ENCODE data around the gene HELLS. TPM values are rescaled to one million over a fixed set of nuclear protein-coding genes. Genes with fewer than 3 reads are reported as not detected.

HELLS gene
- total RNA-seq, 2 donors from 2014 or later: 3.0 to 3.9 TPM

DNA sequence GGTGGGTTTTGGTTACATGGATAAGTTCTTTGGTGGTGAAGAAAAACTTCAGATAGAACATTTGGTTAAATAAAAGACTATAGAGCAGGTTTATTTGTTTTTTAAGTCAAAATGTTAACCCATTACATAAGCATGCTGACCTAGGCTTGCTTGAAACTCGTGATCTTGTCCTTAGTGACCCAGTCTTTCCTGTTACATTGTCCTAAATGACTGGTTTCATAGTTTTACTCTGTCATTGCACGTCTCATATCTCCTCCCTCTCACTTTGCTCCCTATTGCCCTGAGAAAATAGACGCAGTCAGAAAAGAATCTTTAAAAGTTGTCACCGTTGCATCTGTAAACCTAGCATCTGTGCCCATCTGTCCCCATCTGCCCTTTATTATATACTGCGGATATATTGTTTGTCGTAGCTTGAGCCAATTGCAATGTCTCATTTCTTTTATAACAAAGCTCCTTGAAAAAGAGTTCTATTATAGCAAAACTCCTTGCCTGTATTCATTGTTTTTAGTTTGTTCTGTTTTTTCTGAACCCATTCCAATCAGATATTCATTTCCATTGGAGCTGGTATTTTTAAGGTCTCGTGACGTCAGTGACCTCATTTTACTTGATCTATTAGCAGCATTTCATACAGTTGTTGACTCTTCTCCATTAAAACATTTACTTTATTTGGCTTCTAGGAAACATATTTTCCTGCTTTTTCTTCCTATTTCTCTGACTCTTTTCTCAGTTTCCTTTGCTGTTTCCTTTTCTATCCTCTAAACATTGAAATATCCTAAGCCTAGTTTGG lies 57.3 kb downstream of the HELLS start:
- TF ChIP-seq POLR2A (IDR thresholded peaks at IDR 0.05) (no peak), CTCF (IDR thresholded peaks at IDR 0.05) (no peak)
- DNase-seq (no peak), ATAC-seq (no peak)
- H3K9me3 ChIP-seq: no peaks in the 10 kb centered on the region
- WGBS, 2 donors: 70 to 82% methylated on average over 8 of the region's 8 CpGs
- H3K4me1 ChIP-seq: no peaks in the 10 kb centered on the region
- H3K27me3 ChIP-seq: no peaks in the 10 kb centered on the region
- intact Hi-C loops (cut with DNase I): no loop called here
- H3K4me3 ChIP-seq: no peak overlapping the region
- H3K27ac ChIP-seq: no peak overlapping the region
- H3K36me3 ChIP-seq (replicated peaks in 1 of 2; ENCODE audit: insufficient read depth in 1 of 2, low read depth in 2 of 2): no peaks in the 10 kb centered on the region

GRCh38 chr10:94607111-94607510 lies 61.5 kb downstream of the HELLS start:
- H3K27ac ChIP-seq: no peak overlapping the region
- 83 to 95% methylated on average over 1 of the region's 1 CpG for WGBS, 2 donors
- no peak overlapping the region for H3K4me3 ChIP-seq
- no peak for ATAC-seq
- H3K4me1 ChIP-seq: no peaks in the 10 kb centered on the region
- no peaks in the 10 kb centered on the region for H3K36me3 ChIP-seq (replicated peaks in 1 of 2; ENCODE audit: insufficient read depth in 1 of 2, low read depth in 2 of 2)
- H3K27me3 ChIP-seq: no peaks in the 10 kb centered on the region
- H3K9me3 ChIP-seq: no peaks in the 10 kb centered on the region
- intact Hi-C loops (cut with DNase I): no loop called here
- no peak for TF ChIP-seq CTCF (IDR thresholded peaks at IDR 0.05)
- TF ChIP-seq POLR2A (IDR thresholded peaks at IDR 0.05): no peak
- no peak for DNase-seq

DNA sequence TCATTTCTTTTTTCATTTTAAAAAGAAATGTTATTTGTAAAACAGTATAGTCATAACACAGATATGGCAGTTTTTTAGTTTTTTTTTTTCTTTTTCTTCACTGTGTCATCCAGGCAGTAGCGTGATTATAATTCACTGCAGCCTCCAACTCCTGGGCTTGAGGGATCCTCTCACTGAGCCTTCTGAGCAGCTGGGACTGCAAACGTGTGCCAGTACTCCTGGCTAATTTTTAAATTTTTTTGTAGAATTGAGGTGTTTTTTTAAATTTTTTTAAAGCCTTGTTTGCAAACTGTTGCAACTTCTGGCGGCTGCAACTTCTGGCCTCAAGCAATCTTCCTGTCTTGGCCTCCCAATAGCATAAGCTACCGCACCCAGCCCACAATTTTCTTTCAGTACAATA lies 63.0 kb downstream of the HELLS start:
- no peaks in the 10 kb centered on the region for H3K9me3 ChIP-seq
- H3K27ac ChIP-seq: no peak overlapping the region
- no peak for DNase-seq
- intact Hi-C loops (cut with DNase I): no loop called here
- 79 to 86% methylated on average over 4 of the region's 4 CpGs for WGBS, 2 donors
- no peaks in the 10 kb centered on the region for H3K27me3 ChIP-seq
- no peak for TF ChIP-seq POLR2A (IDR thresholded peaks at IDR 0.05)
- no peak for TF ChIP-seq CTCF (IDR thresholded peaks at IDR 0.05)
- no peaks in the 10 kb centered on the region for H3K4me1 ChIP-seq
- no peak overlapping the region for H3K4me3 ChIP-seq
- no peak for ATAC-seq
- no peaks in the 10 kb centered on the region for H3K36me3 ChIP-seq (replicated peaks in 1 of 2; ENCODE audit: insufficient read depth in 1 of 2, low read depth in 2 of 2)

GRCh38 chr10:94614558-94614957 lies 69.0 kb downstream of the HELLS start:
- 76 to 81% methylated on average over 2 of the region's 2 CpGs for WGBS, 2 donors
- TF ChIP-seq CTCF (IDR thresholded peaks at IDR 0.05) (no peak), POLR2A (IDR thresholded peaks at IDR 0.05) (no peak)

GRCh38 chr10:94617389-94617944 lies 71.9 kb downstream of the HELLS start:
- Histone ChIP-seq H3K27ac (no peak overlapping the region), H3K4me3 (no peak overlapping the region), H3K36me3 (replicated peaks in 1 of 2; ENCODE audit: insufficient read depth in 1 of 2, low read depth in 2 of 2) (no peaks in the 10 kb centered on the region), H3K9me3 (no peaks in the 10 kb centered on the region), H3K4me1 (no peaks in the 10 kb centered on the region), H3K27me3 (no peaks in the 10 kb centered on the region)
- 64 to 75% methylated on average over 5 of the region's 5 CpGs for WGBS, 2 donors
- DNase-seq: no peak
- intact Hi-C loops (cut with DNase I): no loop called here
- no peak for TF ChIP-seq CTCF (IDR thresholded peaks at IDR 0.05)
- no peak for TF ChIP-seq POLR2A (IDR thresholded peaks at IDR 0.05)
- ATAC-seq: no peak

More at GRCh38 chr10:94614558-94614957, 69.0 kb downstream of the HELLS start:
- Histone ChIP-seq H3K27ac (no peak overlapping the region), H3K27me3 (no peaks in the 10 kb centered on the region), H3K9me3 (no peaks in the 10 kb centered on the region), H3K4me3 (no peak overlapping the region), H3K4me1 (no peaks in the 10 kb centered on the region), H3K36me3 (replicated peaks in 1 of 2; ENCODE audit: insufficient read depth in 1 of 2, low read depth in 2 of 2) (no peaks in the 10 kb centered on the region)
- DNase-seq (no peak), ATAC-seq (no peak)
- intact Hi-C loops (cut with DNase I): no loop called here
